ENCODE results near the gene SDCBP2.

GRCh38 chr20:1334761-1335160, 5.8 kb upstream of the SDCBP2 start:
- TF ChIP-seq GATA2 (IDR thresholded peaks at IDR 0.05; ENCODE audit: low read depth, low read length) (no peak), GATA3 (IDR thresholded peaks at IDR 0.05; ENCODE audit: low read depth, low read length) (no peak)
